Liver (tissue), 9 donors: ENCODE data around the gene URB1. TPM values are rescaled to one million over a fixed set of nuclear protein-coding genes. Genes with fewer than 3 reads are reported as not detected.

Experiments
- DNase-seq: peaks from one replicate; pipeline ENCODE4 v3.0.0-alpha.2; 2017; ENCODE audit warnings: low spot score
- H3K27ac ChIP-seq, 2 donors: one replicate each; pipeline ENCODE4 v1.7.0; 2013; ENCODE audit warnings: inconsistent platforms in 2 of 2, low read length in 2 of 2, control low read depth in 1 of 2, low read depth in 1 of 2, mild to moderate bottlenecking in 1 of 2
- H3K27me3 ChIP-seq, 4 donors: one replicate each; pipeline versions ENCODE4 v1.6.1 to v1.7.0; 2013; ENCODE audit warnings: low read length in 3 of 4, inconsistent platforms in 1 of 4, mild to moderate bottlenecking in 1 of 4, moderate library complexity in 1 of 4; ENCODE audit not compliant: control insufficient read depth in 4 of 4, insufficient read depth in 4 of 4
- H3K36me3 ChIP-seq, 4 donors: one replicate each; pipeline versions ENCODE4 v1.6.1 to v1.7.0; 2013; ENCODE audit warnings: low read length in 3 of 4, mild to moderate bottlenecking in 3 of 4, low read depth in 1 of 4, moderate library complexity in 1 of 4; ENCODE audit not compliant: control insufficient read depth in 4 of 4, insufficient read depth in 3 of 4
- H3K4me1 ChIP-seq, 4 donors: one replicate each; pipeline versions ENCODE4 v1.6.1 to v1.7.0; 2013; ENCODE audit warnings: low read length in 3 of 4, mild to moderate bottlenecking in 3 of 4, moderate library complexity in 1 of 4; ENCODE audit not compliant: control insufficient read depth in 4 of 4, insufficient read depth in 4 of 4
- H3K4me3 ChIP-seq, 3 donors: one replicate each; pipeline versions ENCODE4 v1.6.1 to v1.7.0; 2013; ENCODE audit warnings: low read length in 3 of 3, control low read depth in 1 of 3, low read depth in 1 of 3, mild to moderate bottlenecking in 1 of 3
- H3K9ac ChIP-seq, 2 donors: one replicate each; pipeline ENCODE4 v1.7.0; 2013; ENCODE audit warnings: low read length in 2 of 2, mild to moderate bottlenecking in 2 of 2, moderate library complexity in 2 of 2, control low read depth in 1 of 2, low read depth in 1 of 2
- H3K9me3 ChIP-seq, 4 donors: one replicate each; pipeline versions ENCODE4 v1.6.1 to v1.7.0; 2013; ENCODE audit warnings: low read length in 3 of 4; ENCODE audit not compliant: control insufficient read depth in 4 of 4
- ATF3 ChIP-seq: IDR thresholded peaks from 2 replicates; pipeline ENCODE4 v1.6.1; 2016; ENCODE audit warnings: antibody characterized with exemption
- CTCF ChIP-seq: fragments of 150-350 bp; IDR thresholded peaks from 2 replicates; pipeline ENCODE4 v1.5.1; 2017; ENCODE audit warnings: improper control_type of control experiment, low read depth, low read length; ENCODE audit not compliant: missing input control
- EGR1 ChIP-seq, 2 donors: IDR thresholded peaks; 2 replicates each; pipeline ENCODE4 v1.6.1; 2016 to 2018; ENCODE audit warnings: antibody characterized with exemption in 2 of 2, low read depth in 2 of 2
- FOXA1 ChIP-seq: IDR thresholded peaks from 2 replicates; pipeline ENCODE4 v1.6.1; 2016; ENCODE audit warnings: antibody characterized with exemption
- FOXA2 ChIP-seq: IDR thresholded peaks from 2 replicates; pipeline ENCODE4 v1.6.1; 2016; ENCODE audit warnings: antibody characterized with exemption
- GABPA ChIP-seq, 2 donors: IDR thresholded peaks in 1 of 2; conservative IDR thresholded peaks in 1 of 2; 2 replicates each; pipeline ENCODE4 v1.6.1; 2016; ENCODE audit warnings: antibody characterized with exemption in 2 of 2, mild to moderate bottlenecking in 1 of 2, moderate library complexity in 1 of 2
- HNF4A ChIP-seq, 2 donors: conservative IDR thresholded peaks; 2 replicates each; pipeline ENCODE4 v1.6.1; 2016; ENCODE audit warnings: antibody characterized with exemption in 2 of 2, mild to moderate bottlenecking in 2 of 2
- HNF4G ChIP-seq: IDR thresholded peaks from 2 replicates; pipeline ENCODE4 v1.6.1; 2016; ENCODE audit warnings: antibody characterized with exemption
- JUND ChIP-seq, 2 donors: IDR thresholded peaks; 2 replicates each; pipeline ENCODE4 v1.6.1; 2016; ENCODE audit warnings: antibody characterized with exemption in 2 of 2
- MAX ChIP-seq: IDR thresholded peaks from 2 replicates; pipeline ENCODE4 v1.6.1; 2016; ENCODE audit warnings: antibody characterized with exemption
- NR2F2 ChIP-seq: IDR thresholded peaks from 2 replicates; pipeline ENCODE4 v1.6.1; 2016; ENCODE audit warnings: antibody characterized with exemption
- RAD21 ChIP-seq, 2 donors: IDR thresholded peaks; 2 replicates each; pipeline ENCODE4 v1.6.1; 2016; ENCODE audit warnings: antibody characterized with exemption in 2 of 2, mild to moderate bottlenecking in 2 of 2
- REST ChIP-seq: IDR thresholded peaks from 2 replicates; pipeline ENCODE4 v1.6.1; 2016; ENCODE audit warnings: antibody characterized with exemption, mild to moderate bottlenecking
- RXRA ChIP-seq, 2 donors: IDR thresholded peaks; 2 replicates each; pipeline ENCODE4 v1.6.1; 2017 to 2018; ENCODE audit warnings: antibody characterized with exemption in 2 of 2, mild to moderate bottlenecking in 1 of 2
- SP1 ChIP-seq: IDR thresholded peaks from 2 replicates; pipeline ENCODE4 v1.6.1; 2018; ENCODE audit warnings: antibody characterized with exemption, mild to moderate bottlenecking
- TAF1 ChIP-seq: conservative IDR thresholded peaks from 2 replicates; pipeline ENCODE4 v1.6.1; 2016; ENCODE audit warnings: antibody characterized with exemption, mild to moderate bottlenecking
- YY1 ChIP-seq: IDR thresholded peaks from 2 replicates; pipeline ENCODE4 v1.6.1; 2016; ENCODE audit warnings: antibody characterized with exemption, mild to moderate bottlenecking
- ZBTB33 ChIP-seq: IDR thresholded peaks from 2 replicates; pipeline ENCODE4 v1.6.1; 2016; ENCODE audit warnings: antibody characterized with exemption
- WGBS: extraction: QIAGEN DNeasy Blood & Tissue Kit; methylation state at CpG from one replicate; pipeline ENCODE4 v1.1.7; 2013; 5-methylcytosine and 5-hydroxymethylcytosine counted together
- polyA plus RNA-seq, 2 donors: library from polyadenylated mRNA; stranded (reverse) in 1 of 2; unstranded in 1 of 2; fragments of 200-250 nt in 1 of 2; fragments of >200 nt in 1 of 2; fragmentation: Nextera tagmentation in 1 of 2; extraction: Ambion mirVana in 1 of 2; gene quantifications; one replicate each; pipeline versions ENCODE4 v1.2.1 to v1.2.3, GENCODE V29; 2013 to 2015
- total RNA-seq, 2 donors: library from RNA; depleted of rRNA; stranded (reverse); fragments of >200 nt; gene quantifications; one replicate each; pipeline ENCODE4 v1.2.3, GENCODE V29; 2014
- donor health status: healthy.
- donor health status: healthy.
- donor health status: healthy.
- donor health status: healthy.
- donor health status: healthy.

Gene URB1
- total and polyA plus RNA-seq, 4 donors, result 2.8 to 14.5 (median 7.1) TPM

- no peaks in the 10 kb centered on the region for H3K27me3 ChIP-seq
- H3K4me1 ChIP-seq, result peaks cover 4 to 14% (median 10%) of the 10 kb centered on the region in 4 donors
- WGBS, result 94% methylated on average over 7 of the region's 7 CpGs
- no peaks in the 10 kb centered on the region for H3K36me3 ChIP-seq
- H3K27ac ChIP-seq, result no peak overlapping the region
- no peak overlapping the region for H3K9ac ChIP-seq
- H3K4me3 ChIP-seq, result no peak overlapping the region
- TF ChIP-seq FOXA1 (no peak), RAD21 (IDR thresholded peaks at IDR 0.05) (no peak), HNF4A (conservative IDR thresholded peaks at IDR 0.05) (no peak), REST (no peak), RXRA (IDR thresholded peaks at IDR 0.05) (no peak), TAF1 (no peak), FOXA2 (no peak), ZBTB33 (no peak), EGR1 (IDR thresholded peaks at IDR 0.05; ENCODE audit: low read depth in 2 of 2) (no peak), GABPA (IDR thresholded peaks at IDR 0.05 in 1 of 2, conservative IDR thresholded peaks at IDR 0.05 in 1 of 2) (no peak), HNF4G (no peak), CTCF (no peak), NR2F2 (no peak), JUND (IDR thresholded peaks at IDR 0.05) (no peak), YY1 (no peak), ATF3 (no peak), MAX (no peak), SP1 (no peak)
- no peaks in the 10 kb centered on the region for H3K9me3 ChIP-seq
- no peak for DNase-seq
Observed at GRCh38 chr21:32297449-32297848, 95.4 kb downstream of the URB1 start.
